Activated naive CD8-positive, alpha-beta T cell treated with anti-CD3 and anti-CD28 coated beads, Interleukin-2, amount 10 ng/mL, durations not matched to agents 7 days and 5 days (primary cell): ENCODE data around the gene HADHB. TPM values are rescaled to one million over a fixed set of nuclear protein-coding genes. Genes with fewer than 3 reads are reported as not detected.
"Not testable (repeated sequence)": the region's sequence is repeated elsewhere in the genome, so short reads cannot be mapped to it uniquely, and the experiment has no call there.

Experiments used
- ATAC-seq: fragments of 150-1000 bp; cut with Tn5 transposase; one replicate; pipeline ENCODE4 v1.10.0; 2021; ENCODE audit warnings: low read depth, moderate library complexity
- POLR2A ChIA-PET: fragments of 350-600 bp; sonication (Branson Sonifier 250); formaldehyde crosslinking; loops from one replicate; lab custom pipeline; 2021; ENCODE audit warnings: antibody characterized with exemption; lab: Charles Lee
- DNase-seq: peaks from one replicate; pipeline ENCODE4 v3.0.0; 2021
- H3K27ac Mint-ChIP-seq: one replicate; pipeline ENCODE4 v1.8.0; 2022; ENCODE audit warnings: mild to moderate bottlenecking, mixed read lengths
- H3K27me3 Mint-ChIP-seq: one replicate; pipeline ENCODE4 v1.8.0; 2022; ENCODE audit warnings: mild to moderate bottlenecking, moderate library complexity, mixed read lengths
- H3K36me3 Mint-ChIP-seq: one replicate; pipeline ENCODE4 v1.8.0; 2021; ENCODE audit warnings: mild to moderate bottlenecking, mixed read lengths
- H3K4me1 Mint-ChIP-seq: one replicate; pipeline ENCODE4 v1.8.0; 2021; ENCODE audit warnings: mixed read lengths
- H3K4me3 Mint-ChIP-seq: one replicate; pipeline ENCODE4 v1.8.0; 2022; ENCODE audit warnings: mild to moderate bottlenecking, moderate library complexity, mixed read lengths
- H3K9me3 Mint-ChIP-seq: one replicate; pipeline ENCODE4 v1.8.0; 2021; ENCODE audit warnings: mixed read lengths
- total RNA-seq, 2 experiments: library from RNA; stranded (reverse); gene quantifications; one replicate each; pipeline ENCODE4 v1.2.3, GENCODE V29; 2021

HADHB gene
- total RNA-seq, 2 experiments from 2014 or later = 68.1 to 72.7 TPM

DNA sequence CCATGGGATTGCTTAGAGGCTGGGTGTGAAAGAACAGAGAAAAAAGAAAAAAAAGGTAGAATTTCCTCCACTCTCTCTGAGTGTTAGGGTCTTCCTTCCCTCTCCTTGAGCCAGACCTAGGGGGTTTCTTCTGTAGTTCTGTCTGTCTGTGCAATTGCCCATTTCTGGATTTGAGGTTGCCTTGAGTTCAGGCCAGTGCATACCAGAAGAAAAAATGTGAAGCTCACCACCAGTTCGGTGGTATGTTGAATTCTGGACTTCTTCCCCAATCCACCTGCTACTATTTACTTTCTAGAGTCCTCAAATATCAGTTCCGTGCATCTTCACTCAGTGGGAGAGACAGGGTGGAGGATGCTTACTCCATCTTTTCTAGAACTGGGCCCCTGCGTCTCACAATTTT is 85.9 kb downstream of the HADHB start:
- Mint-ChIP-seq H3K4me3 (no peak overlapping the region), H3K9me3 (no peaks in the 10 kb centered on the region)
- POLR2A ChIA-PET = no interaction called here

DNA sequence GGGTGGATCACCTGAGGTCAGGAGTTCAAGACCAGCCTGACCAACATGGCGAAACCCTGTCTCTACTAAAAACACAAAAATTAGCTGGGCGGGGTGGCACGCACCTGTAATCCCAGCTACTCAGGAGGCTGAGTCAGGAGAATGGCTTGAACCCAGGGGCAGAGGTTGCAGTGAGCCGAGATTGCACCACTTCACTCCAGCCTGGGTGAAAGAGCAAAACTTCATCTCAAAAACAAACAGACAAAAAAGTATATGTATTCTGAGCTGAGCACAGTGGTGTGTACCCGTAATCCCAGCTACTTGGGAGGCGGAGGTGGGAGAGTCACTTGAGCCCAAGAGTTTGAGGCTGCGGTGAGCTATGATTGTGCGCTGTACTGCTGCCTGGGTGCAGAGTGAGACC is 86.6 kb downstream of the HADHB start:
- H3K9me3 Mint-ChIP-seq, H3K27me3 Mint-ChIP-seq, POLR2A ChIA-PET: not testable (repeated sequence)

More for the DNA sequence above, 85.9 kb downstream of the HADHB start:
- H3K27ac Mint-ChIP-seq = no peak overlapping the region
- peaks cover 2% of the 10 kb centered on the region for H3K27me3 Mint-ChIP-seq
- H3K4me1 Mint-ChIP-seq = peaks cover 25% of the 10 kb centered on the region
- ATAC-seq = no peak
- DNase-seq = no peak
- H3K36me3 Mint-ChIP-seq = no peaks in the 10 kb centered on the region

DNA sequence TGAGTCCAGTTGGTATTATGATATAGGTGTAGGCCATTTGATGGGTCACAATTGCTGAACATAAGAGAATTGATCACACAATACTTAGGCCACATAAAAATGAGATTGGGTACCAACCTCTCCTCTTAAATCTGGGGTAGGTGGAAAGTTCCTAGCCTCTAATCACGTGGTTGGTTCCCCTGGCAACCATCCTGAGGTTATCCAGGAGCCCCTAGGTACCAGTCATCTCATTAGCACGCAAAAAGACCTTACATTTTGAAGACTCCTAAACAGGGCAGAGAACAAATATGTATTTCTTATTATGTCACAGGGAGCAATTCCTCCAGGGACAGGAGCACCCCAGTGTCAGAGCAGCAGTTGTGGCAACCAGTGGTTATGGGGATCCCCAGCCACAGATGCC is 88.6 kb downstream of the HADHB start:
- POLR2A ChIA-PET = interaction anchor here (3.4 kb wide), 1 partner anchor 12 kb away, joined by 20 read pairs; the partner anchor contains the start of genes ADGRF3 and SELENOI
- H3K27me3 Mint-ChIP-seq = peaks cover 1% of the 10 kb centered on the region

More for the DNA sequence above, 86.6 kb downstream of the HADHB start:
- H3K36me3 Mint-ChIP-seq, ATAC-seq, H3K27ac Mint-ChIP-seq, DNase-seq, H3K4me3 Mint-ChIP-seq: not testable (repeated sequence)
- H3K4me1 Mint-ChIP-seq = peaks cover 28% of the 10 kb centered on the region

DNA sequence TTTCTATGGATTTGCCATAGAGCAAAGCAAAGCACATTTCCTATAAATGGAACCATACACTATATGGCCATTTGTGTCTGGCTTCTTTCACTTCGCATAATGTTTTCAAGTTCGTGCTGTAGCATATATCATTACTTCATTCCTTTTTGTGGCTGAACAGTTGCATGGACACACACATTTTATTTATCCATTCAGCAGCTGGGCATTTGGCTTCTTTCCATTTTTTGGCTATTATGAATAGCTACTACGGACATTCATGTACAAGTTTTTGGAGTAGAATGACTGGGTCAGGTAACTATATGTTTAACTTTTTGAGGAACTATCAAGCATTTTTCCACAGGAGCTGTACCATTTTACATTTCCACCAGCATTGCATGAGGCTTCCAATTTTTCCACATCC is 90.5 kb downstream of the HADHB start:
- DNase-seq (no peak), ATAC-seq (no peak)
- Mint-ChIP-seq H3K27ac (no peak overlapping the region), H3K4me3 (no peak overlapping the region), H3K27me3 (no peaks in the 10 kb centered on the region), H3K36me3 (peaks cover 1% of the 10 kb centered on the region), H3K4me1 (peaks cover 14% of the 10 kb centered on the region), H3K9me3 (no peaks in the 10 kb centered on the region)
- POLR2A ChIA-PET = interaction anchor here (3.4 kb wide), 1 partner anchor 11 kb away, joined by 20 read pairs; the partner anchor contains the start of genes ADGRF3 and SELENOI

More for the DNA sequence above, 88.6 kb downstream of the HADHB start:
- no peak for ATAC-seq
- Mint-ChIP-seq H3K9me3 (no peaks in the 10 kb centered on the region), H3K36me3 (peaks cover 1% of the 10 kb centered on the region), H3K27ac (no peak overlapping the region), H3K4me1 (peaks cover 22% of the 10 kb centered on the region), H3K4me3 (no peak overlapping the region)
- DNase-seq = no peak

DNA sequence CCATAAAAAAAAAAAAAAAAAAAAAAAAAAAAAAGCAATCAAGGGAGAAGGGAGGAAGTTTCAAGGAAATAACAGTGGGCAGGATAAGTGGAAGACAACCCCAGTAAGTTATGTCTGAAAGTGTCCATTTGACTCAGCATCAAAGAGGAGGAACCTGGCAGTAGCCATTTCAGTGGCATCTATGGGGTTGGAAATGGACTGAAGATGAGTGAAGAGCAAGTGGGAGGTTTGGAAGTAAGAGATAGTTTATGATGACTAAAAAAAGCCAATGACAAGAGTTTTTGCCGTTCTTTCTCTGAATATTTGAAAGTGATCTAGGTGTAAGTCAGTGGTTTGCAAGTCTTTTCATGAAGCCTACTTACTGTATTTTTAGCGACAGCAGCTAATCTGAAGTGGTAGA is 92.0 kb downstream of the HADHB start:
- Mint-ChIP-seq H3K36me3 (peaks cover 1% of the 10 kb centered on the region), H3K27ac (no peak overlapping the region), H3K4me1 (peaks cover 14% of the 10 kb centered on the region), H3K4me3 (no peak overlapping the region), H3K27me3 (no peaks in the 10 kb centered on the region), H3K9me3 (no peaks in the 10 kb centered on the region)
- DNase-seq (no peak), ATAC-seq (no peak)
- POLR2A ChIA-PET = interaction anchor here (0.8 kb wide), 1 partner anchor 9 kb away, joined by 3 read pairs; the partner anchor contains the start of gene SELENOI

DNA sequence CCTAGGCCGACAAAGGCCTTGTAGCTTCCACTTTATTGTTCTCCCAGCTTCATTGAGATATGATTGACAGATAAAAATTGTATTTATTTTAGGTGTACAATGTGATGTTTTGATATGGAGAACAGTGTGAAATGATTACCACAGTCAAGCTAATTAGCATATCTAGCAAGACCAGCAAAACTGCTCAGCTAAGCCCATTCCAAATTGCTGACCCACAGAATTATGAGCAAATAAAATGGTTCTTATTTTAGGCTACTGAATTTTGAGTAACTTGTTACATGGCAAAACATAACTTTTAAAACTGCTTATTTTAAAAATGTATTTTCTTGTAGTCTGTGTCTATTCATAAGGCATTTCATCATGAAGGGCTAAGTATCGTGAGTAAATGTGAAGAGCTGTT is 92.6 kb downstream of the HADHB start:
- DNase-seq (no peak), ATAC-seq (no peak)
- H3K9me3 Mint-ChIP-seq = no peaks in the 10 kb centered on the region
- peaks cover 1% of the 10 kb centered on the region for H3K36me3 Mint-ChIP-seq
- POLR2A ChIA-PET = interaction anchor here (0.8 kb wide), 1 partner anchor 8 kb away, joined by 3 read pairs; the partner anchor contains the start of gene SELENOI
- peaks cover 14% of the 10 kb centered on the region for H3K4me1 Mint-ChIP-seq
- H3K27ac Mint-ChIP-seq = no peak overlapping the region
- no peak overlapping the region for H3K4me3 Mint-ChIP-seq
- no peaks in the 10 kb centered on the region for H3K27me3 Mint-ChIP-seq

Other genes with a start within 250 kb of the HADHB start
- 10 to 100 TPM; 88.0 to 89.7 TPM for gene RAB10, start 210.9 kb upstream of the HADHB start, total RNA-seq
- gene GAREM2, start 71.9 kb upstream of the HADHB start, total RNA-seq = 1 to 10 TPM; 4.1 to 4.9 TPM
- gene HADHA, start 307 bp upstream of the HADHB start, total RNA-seq = 100 to 1,000 TPM; 104 to 113 TPM
- gene SELENOI, start 101.2 kb downstream of the HADHB start, total RNA-seq = 10 to 100 TPM; 26.4 TPM
- 1 to 10 TPM; 5.7 to 7.0 TPM for gene ADGRF3, start 101.8 kb downstream of the HADHB start, total RNA-seq
- gene DRC1, start 157.0 kb downstream of the HADHB start, total RNA-seq = not detected
- gene OTOF, start 233.2 kb downstream of the HADHB start, total RNA-seq = 10 to 100 TPM; 58.0 to 59.9 TPM